Measurements from ENCODE around the gene VAMP5. TPM values are rescaled to one million over a fixed set of nuclear protein-coding genes. Genes with fewer than 3 reads are reported as not detected.

Gene VAMP5
- total and polyA plus RNA-seq, 2 of the 8 experiments (the other 6 are each of a cell fraction or from before 2014, with no cell fraction given) = 4.7 to 14.2 TPM

GRCh38 chr2:85588236-85588635 lies 4.0 kb downstream of the VAMP5 start:
- FAIRE-seq (no peak), DNase-seq (ENCODE audit: low read depth in 1 of 2, low spot score in 2 of 2) (no peak)
- H3K23ac ChIP-seq (ENCODE audit: insufficient read length) = no peak overlapping the region
- ChIA-PET CTCF (ENCODE audit: partially characterized antibody) (interaction anchor here (1.0 to 1.2 kb wide), 2 partner anchors 16 to 49 kb away, joined by 3 to 4 read pairs; no protein-coding TSS in a partner anchor), POLR2A (ENCODE audit: partially characterized antibody) (interaction anchor here (0.9 to 2.1 kb wide), 7 partner anchors 9 to 50 kb away, joined by 3 to 8 read pairs (median 5); partner anchors contain the start of genes GGCX, MAT2A and TMEM150A)
- H3K23me2 ChIP-seq (ENCODE audit: low read depth, low read length) = peaks cover 5% of the 10 kb centered on the region; the same call in 1 of the 2 replicates
- H3K56ac ChIP-seq (replicated peaks; ENCODE audit: insufficient read length, low read depth, low read length) = no peak overlapping the region
- peaks cover 8 to 32% (median 20%) of the 10 kb centered on the region in 4 experiments; a peak in 6 of 7 replicates for H3K27me3 ChIP-seq (replicated peaks in 1 of 4; ENCODE audit: control insufficient read depth in 3 of 4, extremely low read depth in 1 of 4, insufficient read depth in 3 of 4, low read length in 3 of 4)
- H2AFZ ChIP-seq (ENCODE audit: low read length) = no peak overlapping the region
- H2BK120ac ChIP-seq (replicated peaks; ENCODE audit: low read depth, low read length) = no peak overlapping the region
- no peaks in the 10 kb centered on the region for H3K36me3 ChIP-seq (ENCODE audit: control insufficient read depth in 2 of 4, insufficient read depth in 4 of 4, low read length in 3 of 4)
- no peak overlapping the region for H4K91ac ChIP-seq (replicated peaks; ENCODE audit: insufficient read length, low read length)
- no peak overlapping the region for H3K14ac ChIP-seq (ENCODE audit: insufficient read length)
- H3K4ac ChIP-seq (replicated peaks; ENCODE audit: insufficient read length, low read depth, low read length) = no peak overlapping the region
- H4K20me1 ChIP-seq (replicated peaks in 1 of 2; ENCODE audit: control insufficient read depth in 1 of 2, insufficient read depth in 2 of 2, low read length in 2 of 2) = no peaks in the 10 kb centered on the region
- no peak overlapping the region for H3K4me2 ChIP-seq (ENCODE audit: insufficient read depth in 1 of 2, low read depth in 2 of 2, low read length in 2 of 2)
- H3K9me3 ChIP-seq (ENCODE audit: insufficient read depth in 2 of 2, low read depth in 1 of 2, low read length in 1 of 2) = no peaks in the 10 kb centered on the region
- 76% methylated on average over 4 of the region's 4 CpGs; no CpG with 5 or more reads in 1 of the 2 experiments for WGBS, 2 experiments (ENCODE audit: extremely low coverage in 1 of 2, insufficient coverage in 1 of 2, insufficient read length in 1 of 2, insufficient replicate concordance in 2 of 2, low coverage in 1 of 2, low lambda C conversion rate in 2 of 2, missing lambda C conversion rate in 1 of 2)
- H2BK20ac ChIP-seq (ENCODE audit: low read length) = no peak overlapping the region
- no peak overlapping the region for H4K8ac ChIP-seq (ENCODE audit: extremely low read depth, insufficient read depth, low read length)
- no peak overlapping the region for H4K5ac ChIP-seq (ENCODE audit: insufficient read length, low read depth, low read length)
- H3K79me2 ChIP-seq (ENCODE audit: control insufficient read depth in 1 of 2, insufficient read depth in 2 of 2, low read length in 2 of 2) = no peaks in the 10 kb centered on the region; a peak in 1 of 4 replicates
- no peak overlapping the region for H3K18ac ChIP-seq (ENCODE audit: extremely low read depth, low read length)
- H2BK15ac ChIP-seq (ENCODE audit: low read length) = no peak overlapping the region
- no peak overlapping the region for H3K4me3 ChIP-seq (ENCODE audit: extremely low read depth in 1 of 4, insufficient read depth in 2 of 4, low read depth in 3 of 4, low read length in 4 of 4)
- no peak for TF ChIP-seq PHF8 (conservative IDR thresholded peaks at IDR 0.05; ENCODE audit: low read depth, low read length)
- TF ChIP-seq BACH1 (IDR thresholded peaks at IDR 0.05; ENCODE audit: low read length) = no peak
- TF ChIP-seq BCL11A (IDR thresholded peaks at IDR 0.05; ENCODE audit: low read depth in 2 of 2, low read length in 2 of 2) = no peak
- TF ChIP-seq POLR2AphosphoS5 (IDR thresholded peaks at IDR 0.05; ENCODE audit: low read depth, low read length) = no peak
- TF ChIP-seq MAFK (IDR thresholded peaks at IDR 0.05; ENCODE audit: low read depth, low read length) = no peak
- TF ChIP-seq YY1 (IDR thresholded peaks at IDR 0.05; ENCODE audit: low read depth, low read length) = no peak
- no peak for TF ChIP-seq SUZ12 (IDR thresholded peaks at IDR 0.05; ENCODE audit: low read length)
- TF ChIP-seq SP2 (IDR thresholded peaks at IDR 0.05; ENCODE audit: low read length) = no peak
- H2BK5ac ChIP-seq (ENCODE audit: low read depth, low read length) = no peak overlapping the region
- H3K4me1 ChIP-seq (replicated peaks in 1 of 4; ENCODE audit: control insufficient read depth in 3 of 4, insufficient read depth in 4 of 4, low read length in 3 of 4) = peaks cover 0 to 11% (median 3%) of the 10 kb centered on the region in 4 experiments; a peak in 4 of 7 replicates
- no peak overlapping the region for H2BK12ac ChIP-seq (ENCODE audit: low read depth, low read length)
- no peak overlapping the region for H3K27ac ChIP-seq (ENCODE audit: low read depth, low read length)
- no peaks in the 10 kb centered on the region for H3K79me1 ChIP-seq (ENCODE audit: low read depth, low read length)
- no peak overlapping the region for H2AK5ac ChIP-seq (ENCODE audit: low read depth, low read length)
- no peak overlapping the region for H3K9ac ChIP-seq (replicated peaks in 1 of 4; ENCODE audit: extremely low read depth in 1 of 4, low read depth in 3 of 4, low read length in 3 of 4)

Data from H1 (cell line).